Endothelial cell (in vitro differentiated cells): ENCODE results near the gene BRAT1. TPM values are rescaled to one million over a fixed set of nuclear protein-coding genes. Genes with fewer than 3 reads are reported as not detected.

ENCODE experiments used
- DNase-seq: peaks from one replicate; pipeline ENCODE4 v3.0.0; 2021; ENCODE audit warnings: low spot score
- H3K27ac Mint-ChIP-seq: one replicate; pipeline ENCODE4 v1.8.0; 2021; ENCODE audit warnings: mixed read lengths, inconsistent platforms; ENCODE audit not compliant: unreplicated experiment
- H3K27me3 Mint-ChIP-seq: one replicate; pipeline ENCODE4 v1.8.0; 2021; ENCODE audit warnings: mild to moderate bottlenecking, moderate library complexity, mixed read lengths, inconsistent platforms; ENCODE audit not compliant: unreplicated experiment
- H3K36me3 Mint-ChIP-seq: one replicate; pipeline ENCODE4 v1.8.0; 2021; ENCODE audit warnings: mild to moderate bottlenecking, low read depth, mixed read lengths, inconsistent platforms; ENCODE audit not compliant: unreplicated experiment
- H3K4me1 Mint-ChIP-seq: one replicate; pipeline ENCODE4 v1.8.0; 2021; ENCODE audit warnings: mild to moderate bottlenecking, mixed read lengths, inconsistent platforms; ENCODE audit not compliant: unreplicated experiment
- H3K4me3 Mint-ChIP-seq: one replicate; pipeline ENCODE4 v1.8.0; 2021; ENCODE audit warnings: mild to moderate bottlenecking, mixed read lengths, inconsistent platforms; ENCODE audit not compliant: unreplicated experiment
- H3K9me3 Mint-ChIP-seq: one replicate; pipeline ENCODE4 v1.8.0; 2021; ENCODE audit warnings: mixed read lengths, inconsistent platforms; ENCODE audit not compliant: unreplicated experiment
- microRNA-seq: library from miRNA; unstranded; fragments of <30 nt; microRNA quantifications from one replicate; pipeline ENCODE4, GENCODE V29; 2020; ENCODE audit not compliant: unreplicated experiment
- total RNA-seq: library from RNA; stranded (reverse); fragmentation: NEBNext Ultra II Directional; extraction: Animal tissue kit (Norgen Biotek cat#: 25700); gene quantifications from one replicate; pipeline ENCODE4 v1.2.1, GENCODE V29; 2021; ENCODE audit not compliant: unreplicated experiment
- TF ChIP-seq, protein P1 (sequence below): fragments of 200-600 bp; sonication (generic); IDR thresholded peaks from one replicate; pipeline ENCODE4 v1.5.0; 2021; ENCODE audit warnings: antibody characterized with exemption; ENCODE audit not compliant: unreplicated experiment

The BRAT1 gene
- total RNA-seq, 1 donor from 2014 or later: 34.0 TPM

- no peak for DNase-seq
- Mint-ChIP-seq H3K4me3 (no peak overlapping the region), H3K36me3 (peaks cover 3% of the 10 kb centered on the region), H3K27me3 (peaks cover 5% of the 10 kb centered on the region), H3K27ac (no peak overlapping the region), H3K9me3 (no peaks in the 10 kb centered on the region), H3K4me1 (peaks cover 2% of the 10 kb centered on the region)
- TF ChIP-seq, protein P1, sequence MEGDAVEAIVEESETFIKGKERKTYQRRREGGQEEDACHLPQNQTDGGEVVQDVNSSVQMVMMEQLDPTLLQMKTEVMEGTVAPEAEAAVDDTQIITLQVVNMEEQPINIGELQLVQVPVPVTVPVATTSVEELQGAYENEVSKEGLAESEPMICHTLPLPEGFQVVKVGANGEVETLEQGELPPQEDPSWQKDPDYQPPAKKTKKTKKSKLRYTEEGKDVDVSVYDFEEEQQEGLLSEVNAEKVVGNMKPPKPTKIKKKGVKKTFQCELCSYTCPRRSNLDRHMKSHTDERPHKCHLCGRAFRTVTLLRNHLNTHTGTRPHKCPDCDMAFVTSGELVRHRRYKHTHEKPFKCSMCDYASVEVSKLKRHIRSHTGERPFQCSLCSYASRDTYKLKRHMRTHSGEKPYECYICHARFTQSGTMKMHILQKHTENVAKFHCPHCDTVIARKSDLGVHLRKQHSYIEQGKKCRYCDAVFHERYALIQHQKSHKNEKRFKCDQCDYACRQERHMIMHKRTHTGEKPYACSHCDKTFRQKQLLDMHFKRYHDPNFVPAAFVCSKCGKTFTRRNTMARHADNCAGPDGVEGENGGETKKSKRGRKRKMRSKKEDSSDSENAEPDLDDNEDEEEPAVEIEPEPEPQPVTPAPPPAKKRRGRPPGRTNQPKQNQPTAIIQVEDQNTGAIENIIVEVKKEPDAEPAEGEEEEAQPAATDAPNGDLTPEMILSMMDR: no peak
Measured at GRCh38 chr7:2488681-2489080, 66.6 kb downstream of the BRAT1 start.

DNA sequence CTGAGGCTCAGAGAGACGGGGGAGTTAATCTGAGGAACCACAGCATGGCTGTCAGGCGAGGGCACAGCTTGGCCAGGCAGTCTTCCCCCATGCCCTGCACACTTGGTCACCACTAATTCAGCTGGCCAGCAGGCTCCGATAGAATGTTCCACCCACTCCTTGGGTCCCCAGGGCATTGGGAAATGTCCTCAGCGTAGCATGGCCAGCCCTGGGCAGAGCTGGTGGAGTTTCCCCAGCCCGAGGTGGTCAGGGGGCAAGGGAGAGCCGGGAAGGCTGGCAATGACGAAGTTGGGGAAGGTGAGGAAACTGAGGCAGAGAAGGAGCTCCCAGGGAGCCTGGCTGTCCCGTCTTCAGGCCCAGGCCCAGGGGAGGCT lies 67.1 kb downstream of the BRAT1 start:
- Mint-ChIP-seq H3K27me3 (peaks cover 3% of the 10 kb centered on the region), H3K27ac (no peak overlapping the region), H3K9me3 (no peaks in the 10 kb centered on the region), H3K4me1 (peaks cover 2% of the 10 kb centered on the region), H3K36me3 (peaks cover 3% of the 10 kb centered on the region), H3K4me3 (no peak overlapping the region)
- TF ChIP-seq, protein P1: no peak
- no peak for DNase-seq

Small RNA genes within 50 kb of the gene (microRNA-seq; reads per million reads assigned to microRNA genes)
- gene MIR4648: 1.6 reads per million, percentile 24 among the genes with 10 or more reads in this experiment

Other genes with a start within 250 kb of the BRAT1 start
- gene SNX8, start 241.1 kb downstream of the BRAT1 start, total RNA-seq: 40.7 TPM
- gene EIF3B, start 200.7 kb downstream of the BRAT1 start, total RNA-seq: 125 TPM
- 26.9 TPM for gene CHST12, start 151.9 kb downstream of the BRAT1 start, total RNA-seq
- gene GRIFIN, start 79.1 kb downstream of the BRAT1 start, total RNA-seq: not detected
- 83.5 TPM for gene LFNG, start 35.8 kb downstream of the BRAT1 start, total RNA-seq
- 9.6 TPM for gene IQCE, start 3.5 kb upstream of the BRAT1 start, total RNA-seq
- gene TTYH3, start 76.5 kb upstream of the BRAT1 start, total RNA-seq: 250 TPM
- 0.05 TPM for gene AMZ1, start 132.7 kb upstream of the BRAT1 start, total RNA-seq